COLO668 (cell line): Measurements from ENCODE around the gene TRIM45.
"Not testable (repeated sequence)": the region's sequence is repeated elsewhere in the genome, so short reads cannot be mapped to it uniquely, and the experiment has no call there.

ENCODE experiments used
- DNase-seq: peaks from one replicate; lab custom pipeline; 2025; ENCODE audit not compliant: unreplicated experiment; lab: John Stamatoyannopoulos, UW

Gene TRIM45

GRCh38 chr1:117121589-117122329, at the start of gene TRIM45:
TSS of gene TRIM45 (minus strand) at chr1:117121749. CDS start at chr1:117121201, 548 bp downstream.
- peak; percentile 96 for DNase-seq

- no peak for DNase-seq
These were observed 48.5 kb upstream of the TRIM45 start for GRCh38 chr1:117169871-117170596.

- no peak for DNase-seq
These were observed 45.9 kb upstream of the TRIM45 start for GRCh38 chr1:117167402-117167801.

GRCh38 chr1:117166076-117166475, 44.5 kb upstream of the TRIM45 start:
- no peak for DNase-seq

GRCh38 chr1:117164209-117164608, 42.7 kb upstream of the TRIM45 start:
- no peak for DNase-seq

GRCh38 chr1:117162816-117163215, 41.3 kb upstream of the TRIM45 start:
- DNase-seq, result no peak

- peak; percentile 54 for DNase-seq
These were observed 40.3 kb upstream of the TRIM45 start for GRCh38 chr1:117161887-117162286.

GRCh38 chr1:117151305-117151704, 29.8 kb upstream of the TRIM45 start:
- DNase-seq, result not testable (repeated sequence)

- no peak for DNase-seq
These were observed 28.8 kb upstream of the TRIM45 start for GRCh38 chr1:117150316-117150715.

- DNase-seq, result no peak
These were observed 26.5 kb upstream of the TRIM45 start for GRCh38 chr1:117147856-117148588.

- DNase-seq, result peak; percentile 18
These were observed 25.8 kb upstream of the TRIM45 start for GRCh38 chr1:117147341-117147831.

- DNase-seq, result peak; percentile 79
These were observed 25.2 kb upstream of the TRIM45 start for GRCh38 chr1:117146575-117147340.

GRCh38 chr1:117146072-117146471, 24.5 kb upstream of the TRIM45 start:
- DNase-seq, result no peak

GRCh38 chr1:117143871-117144270, 22.3 kb upstream of the TRIM45 start:
- no peak for DNase-seq

GRCh38 chr1:117143172-117143571, 21.6 kb upstream of the TRIM45 start:
- no peak for DNase-seq

GRCh38 chr1:117142200-117142599, 20.7 kb upstream of the TRIM45 start:
- no peak for DNase-seq

GRCh38 chr1:117138561-117138960, 17.0 kb upstream of the TRIM45 start:
- no peak for DNase-seq

- DNase-seq, result no peak
These were observed 16.6 kb upstream of the TRIM45 start for GRCh38 chr1:117138106-117138505.

GRCh38 chr1:117137281-117137855, 15.8 kb upstream of the TRIM45 start:
- DNase-seq, result no peak

- no peak for DNase-seq
These were observed 15.2 kb upstream of the TRIM45 start for GRCh38 chr1:117136749-117137148.
